ENCODE data around the gene GIT1. TPM values are rescaled to one million over a fixed set of nuclear protein-coding genes. Genes with fewer than 3 reads are reported as not detected.
A peak's percentile ranks its signal among the peaks of the same experiment; 100 is the strongest.

GIT1 gene
- total RNA-seq, 1 experiment from 2014 or later, result 46.5 TPM

GRCh38 chr17:29557739-29558116, 31.7 kb downstream of the GIT1 start:
- H3K27ac Mint-ChIP-seq (ENCODE audit: unreplicated experiment), result peak overlapping the region; percentile 60
- Histone ChIP-seq H3K9me3 (no peaks in the 10 kb centered on the region), H3K36me3 (ENCODE audit: control insufficient read depth, insufficient read depth, low read length) (no peaks in the 10 kb centered on the region; the same call in 1 of the 2 replicates), H3K4me1 (peaks cover 33% of the 10 kb centered on the region), H3K4me3 (ENCODE audit: low read depth, low read length) (no peak overlapping the region), H3K27me3 (replicated peaks; ENCODE audit: control insufficient read depth, insufficient read depth, low read length) (no peaks in the 10 kb centered on the region)
- no peaks in the 10 kb centered on the region for H3K27me3 Mint-ChIP-seq (ENCODE audit: insufficient read depth, unreplicated experiment)
- H3K4me3 Mint-ChIP-seq (ENCODE audit: unreplicated experiment), result peak overlapping the region; percentile 26
- no peak for DNase-seq
- peaks cover 26% of the 10 kb centered on the region for H3K36me3 Mint-ChIP-seq (ENCODE audit: insufficient read depth, unreplicated experiment)
- intact Hi-C loops (cut with micrococcal nuclease; ENCODE audit: unreplicated experiment), result no loop called here
- no TSS peak for BruUV-seq (replicated peaks)
- no peak for TF ChIP-seq CTCF (IDR thresholded peaks at IDR 0.05; ENCODE audit: insufficient read depth in 1 of 2, low read depth in 1 of 2, low read length in 1 of 2, severe bottlenecking in 1 of 2, unreplicated experiment in 1 of 2)
- no peaks in the 10 kb centered on the region for H3K9me3 Mint-ChIP-seq (ENCODE audit: unreplicated experiment)
- H3K4me1 Mint-ChIP-seq (ENCODE audit: low read depth, unreplicated experiment), result peaks cover 17% of the 10 kb centered on the region
- ChIA-PET CTCF (interaction anchor here (2.3 kb wide), 1 partner anchor 21 kb away, joined by 13 read pairs; no protein-coding TSS in a partner anchor), POLR2A (no interaction called here)

GRCh38 chr17:29557085-29557738, 32.2 kb downstream of the GIT1 start:
- Histone ChIP-seq H3K9me3 (no peaks in the 10 kb centered on the region), H3K27me3 (replicated peaks; ENCODE audit: control insufficient read depth, insufficient read depth, low read length) (no peaks in the 10 kb centered on the region), H3K4me1 (peaks cover 33% of the 10 kb centered on the region), H3K4me3 (ENCODE audit: low read depth, low read length) (no peak overlapping the region), H3K36me3 (ENCODE audit: control insufficient read depth, insufficient read depth, low read length) (no peaks in the 10 kb centered on the region; the same call in 1 of the 2 replicates)
- peak in 1 of 2 experiments; percentile 39 for DNase-seq
- H3K27ac Mint-ChIP-seq (ENCODE audit: unreplicated experiment), result peak overlapping the region; percentile 60
- POLR2A ChIA-PET, result no interaction called here
- no TSS peak for BruUV-seq (replicated peaks)
- H3K4me1 Mint-ChIP-seq (ENCODE audit: low read depth, unreplicated experiment), result peaks cover 17% of the 10 kb centered on the region
- H3K4me3 Mint-ChIP-seq (ENCODE audit: unreplicated experiment), result peak overlapping the region; percentile 26
- intact Hi-C loops (cut with micrococcal nuclease; ENCODE audit: unreplicated experiment), result no loop called here
- CTCF ChIA-PET, result interaction anchor here (0.6 to 2.3 kb wide), 6 partner anchors 10 to 187 kb away, joined by 4 to 13 read pairs (median 8); partner anchors contain the start of gene ABHD15
- H3K27me3 Mint-ChIP-seq (ENCODE audit: insufficient read depth, unreplicated experiment), result no peaks in the 10 kb centered on the region
- peaks cover 25% of the 10 kb centered on the region for H3K36me3 Mint-ChIP-seq (ENCODE audit: insufficient read depth, unreplicated experiment)
- TF ChIP-seq CTCF (IDR thresholded peaks at IDR 0.05; ENCODE audit: insufficient read depth in 1 of 2, low read depth in 1 of 2, low read length in 1 of 2, severe bottlenecking in 1 of 2, unreplicated experiment in 1 of 2), result no peak
- H3K9me3 Mint-ChIP-seq (ENCODE audit: unreplicated experiment), result no peaks in the 10 kb centered on the region

- H3K36me3 Mint-ChIP-seq (ENCODE audit: insufficient read depth, unreplicated experiment), result peaks cover 25% of the 10 kb centered on the region
- H3K4me1 Mint-ChIP-seq (ENCODE audit: low read depth, unreplicated experiment), result peaks cover 17% of the 10 kb centered on the region
- no peaks in the 10 kb centered on the region for H3K36me3 ChIP-seq (ENCODE audit: control insufficient read depth, insufficient read depth, low read length)
- H3K27me3 ChIP-seq (replicated peaks; ENCODE audit: control insufficient read depth, insufficient read depth, low read length), result no peaks in the 10 kb centered on the region
- no peak overlapping the region for H3K4me3 ChIP-seq (ENCODE audit: low read depth, low read length)
- TF ChIP-seq CTCF (IDR thresholded peaks at IDR 0.05; ENCODE audit: insufficient read depth in 1 of 2, low read depth in 1 of 2, low read length in 1 of 2, severe bottlenecking in 1 of 2, unreplicated experiment in 1 of 2), result no peak
- no TSS peak for BruUV-seq (replicated peaks)
- CTCF ChIA-PET, result interaction anchor here (0.6 to 2.3 kb wide), 9 partner anchors 10 to 312 kb away, joined by 3 to 13 read pairs (median 6); partner anchors contain the start of gene ABHD15
- H3K27me3 Mint-ChIP-seq (ENCODE audit: insufficient read depth, unreplicated experiment), result no peaks in the 10 kb centered on the region
- DNase-seq, result peak; percentile 81
- H3K4me3 Mint-ChIP-seq (ENCODE audit: unreplicated experiment), result peak overlapping the region; percentile 22
- H3K9me3 Mint-ChIP-seq (ENCODE audit: unreplicated experiment), result no peaks in the 10 kb centered on the region
- H3K4me1 ChIP-seq, result peaks cover 33% of the 10 kb centered on the region
- H3K27ac Mint-ChIP-seq (ENCODE audit: unreplicated experiment), result peak overlapping the region; percentile 76
- no peaks in the 10 kb centered on the region for H3K9me3 ChIP-seq
- POLR2A ChIA-PET, result interaction anchor here (0.5 to 1.3 kb wide), 2 partner anchors 11 to 17 kb away, joined by 3 to 6 read pairs; partner anchors contain the start of gene ABHD15
- intact Hi-C loops (cut with micrococcal nuclease; ENCODE audit: unreplicated experiment), result loop anchor here (1.0 kb wide), 1 partner anchor 10 kb away; no protein-coding TSS in a partner anchor
Measured at GRCh38 chr17:29555840-29556239, 33.6 kb downstream of the GIT1 start.
